K562 (cell line): ENCODE results near the gene CEP20. TPM values are rescaled to one million over a fixed set of nuclear protein-coding genes. Genes with fewer than 3 reads are reported as not detected.
A peak's percentile ranks its signal among the peaks of the same experiment; 100 is the strongest.

Source experiments
- C11orf30 ChIP-seq: fragments of 450-650 bp; IDR thresholded peaks from 2 replicates; pipeline ENCODE4 v1.6.1; 2016; ENCODE audit warnings: low read depth, mild to moderate bottlenecking
- EP400 ChIP-seq: fragments of 450-650 bp; IDR thresholded peaks from 2 replicates; pipeline ENCODE4 v1.6.1; 2017; ENCODE audit warnings: antibody characterized with exemption, mild to moderate bottlenecking, moderate library complexity
- FOS ChIP-seq: IDR thresholded peaks from 3 replicates; pipeline ENCODE4 v1.6.1; 2011; ENCODE audit not compliant: insufficient read length; ENCODE audit errors: extremely low read depth
- JUN ChIP-seq, 2 experiments: sonication (generic) in 1 of 2; formaldehyde crosslinking in 1 of 2; IDR thresholded peaks; 2 replicates each; pipeline versions ENCODE4 v1.6.1 to v1.8.0; 2012 to 2022; ENCODE audit warnings: borderline replicate concordance in 2 of 2, mild to moderate bottlenecking in 2 of 2, improper control_type of control experiment in 1 of 2, low read depth in 1 of 2, low read length in 1 of 2, missing genetic modification reagents in 1 of 2
- JUNB ChIP-seq: fragments of 450-650 bp; formaldehyde crosslinking; conservative IDR thresholded peaks from 2 replicates; pipeline ENCODE4 v1.4.0; 2020; ENCODE audit warnings: mild to moderate bottlenecking
- L3MBTL2 ChIP-seq: fragments of 450-650 bp; IDR thresholded peaks from 2 replicates; pipeline ENCODE4 v1.6.1; 2016; ENCODE audit warnings: mild to moderate bottlenecking, moderate library complexity
- MCM5 ChIP-seq: fragments of 450-650 bp; IDR thresholded peaks from 2 replicates; pipeline ENCODE4 v1.6.1; 2016; ENCODE audit warnings: low read depth
- MYBL2 ChIP-seq, 2 experiments: fragments of 450-650 bp in 1 of 2; sonication (generic) in 1 of 2; formaldehyde crosslinking in 1 of 2; IDR thresholded peaks; 2 replicates each; pipeline versions ENCODE4 v1.6.1 to v1.8.1; 2017 to 2022; ENCODE audit warnings: borderline replicate concordance in 1 of 2, inconsistent platforms in 1 of 2, low read depth in 1 of 2, mild to moderate bottlenecking in 1 of 2, missing genetic modification reagents in 1 of 2, moderate library complexity in 1 of 2
- NFIX ChIP-seq: fragments of 250-450 bp; sonication (Bioruptor Pico); IDR thresholded peaks from 2 replicates; pipeline ENCODE4 v1.4.0; 2020; ENCODE audit warnings: low read depth, mild to moderate bottlenecking, moderate library complexity
- RBM39 ChIP-seq: fragments of 200-400 bp; formaldehyde crosslinking; optimal IDR thresholded peaks from 2 replicates; pipeline ENCODE3; 2018; ENCODE audit warnings: low read depth, low read length
- SMARCC2 ChIP-seq: fragments of 450-650 bp; IDR thresholded peaks from 2 replicates; pipeline ENCODE4 v1.6.1; 2017; ENCODE audit warnings: antibody characterized with exemption, moderate library complexity, mild to moderate bottlenecking, low read depth
- SRF ChIP-seq, 2 experiments: fragments of 250-450, 450-650 bp in 1 of 2; sonication (Bioruptor Pico) in 1 of 2; sonication (generic) in 1 of 2; formaldehyde crosslinking; IDR thresholded peaks; 2 replicates each; pipeline versions ENCODE4 v1.5.0 to v1.5.1; 2020 to 2022; ENCODE audit warnings: mild to moderate bottlenecking in 1 of 2, missing genetic modification reagents in 1 of 2
- STAT5B ChIP-seq: fragments of 250-450 bp; sonication (Bioruptor Pico); IDR thresholded peaks from 2 replicates; pipeline ENCODE4 v1.8.0; 2021; ENCODE audit warnings: mild to moderate bottlenecking, inconsistent platforms
- TEAD1 ChIP-seq, 2 experiments: fragments of 450-650 bp in 1 of 2; sonication (generic) in 1 of 2; formaldehyde crosslinking; IDR thresholded peaks; 2 replicates each; pipeline versions ENCODE4 v1.4.0 to v1.8.0; 2020 to 2022; ENCODE audit warnings: mild to moderate bottlenecking in 2 of 2, missing genetic modification reagents in 1 of 2
- ZNF140 ChIP-seq: fragments of 250-450 bp; sonication (Bioruptor Pico); IDR thresholded peaks from 2 replicates; pipeline ENCODE4 v1.8.0; 2021; ENCODE audit warnings: moderate library complexity, mild to moderate bottlenecking, inconsistent platforms
- ZNF263 ChIP-seq: sonication (generic); formaldehyde crosslinking; IDR thresholded peaks from 2 replicates; pipeline ENCODE4 v1.8.0; 2022; ENCODE audit warnings: mild to moderate bottlenecking, missing genetic modification reagents, borderline replicate concordance
- polyA plus RNA-seq, 8 experiments: library from polyadenylated mRNA; depleted of rRNA in 4 of 8; stranded (reverse) in 5 of 8; unstranded in 3 of 8; fragments of >200 nt; fragmentation: Nextera tagmentation in 2 of 8; fragmentation: Illumina TruSeq in 1 of 8; extraction: Ambion mirVana in 2 of 8; extraction: Trizol in 1 of 8; gene quantifications; 2 replicates each; pipeline versions ENCODE4 v1.2.1 to v1.2.3, GENCODE V29; 2011 to 2014; ENCODE audit warnings: inconsistent platforms in 1 of 8, missing spikeins in 1 of 8
- total RNA-seq, 7 experiments: library from RNA; depleted of rRNA in 6 of 7; stranded (reverse); fragments of >200 nt in 6 of 7; fragmentation: Illumina TruSeq in 2 of 7; extraction: Trizol in 2 of 7; gene quantifications; 2 replicates each; pipeline versions ENCODE4 v1.2.1 to v1.2.3, GENCODE V29; 2011 to 2021; ENCODE audit warnings: low replicate concordance in 1 of 7
- TF ChIP-seq, protein P1 (sequence below), 2 experiments: IDR thresholded peaks; 2 replicates each; pipeline ENCODE4 v1.6.1; 2012; ENCODE audit warnings: improper control_type of control experiment in 2 of 2, low read depth in 2 of 2, low read length in 2 of 2, borderline replicate concordance in 1 of 2
- TF ChIP-seq, protein P2 (sequence below), 2 experiments: fragments of 450-650 bp in 1 of 2; sonication (generic) in 1 of 2; formaldehyde crosslinking in 1 of 2; IDR thresholded peaks in 1 of 2; conservative IDR thresholded peaks in 1 of 2; 2 replicates each; pipeline versions ENCODE4 v1.6.1 to v1.8.1; 2016 to 2023; ENCODE audit warnings: mild to moderate bottlenecking in 2 of 2, moderate library complexity in 2 of 2, inconsistent platforms in 1 of 2, missing genetic modification reagents in 1 of 2
- TF ChIP-seq, protein P3 (sequence below): fragments of 450-650 bp; conservative IDR thresholded peaks from 2 replicates; pipeline ENCODE4 v1.6.1; 2016; ENCODE audit warnings: missing genetic modification characterization, low read depth, mild to moderate bottlenecking, missing compliant biosample characterization, moderate library complexity
- TF ChIP-seq, protein P4 (sequence below): fragments of 250-450 bp; sonication (Bioruptor Pico); IDR thresholded peaks from 2 replicates; pipeline ENCODE4 v1.8.0; 2021; ENCODE audit warnings: moderate library complexity, mild to moderate bottlenecking, inconsistent platforms

Gene CEP20
- total and polyA plus RNA-seq, 9 of the 15 experiments (the other 6 are each of a cell fraction or from before 2014, with no cell fraction given) = 41.3 to 150 (median 104) TPM

DNA sequence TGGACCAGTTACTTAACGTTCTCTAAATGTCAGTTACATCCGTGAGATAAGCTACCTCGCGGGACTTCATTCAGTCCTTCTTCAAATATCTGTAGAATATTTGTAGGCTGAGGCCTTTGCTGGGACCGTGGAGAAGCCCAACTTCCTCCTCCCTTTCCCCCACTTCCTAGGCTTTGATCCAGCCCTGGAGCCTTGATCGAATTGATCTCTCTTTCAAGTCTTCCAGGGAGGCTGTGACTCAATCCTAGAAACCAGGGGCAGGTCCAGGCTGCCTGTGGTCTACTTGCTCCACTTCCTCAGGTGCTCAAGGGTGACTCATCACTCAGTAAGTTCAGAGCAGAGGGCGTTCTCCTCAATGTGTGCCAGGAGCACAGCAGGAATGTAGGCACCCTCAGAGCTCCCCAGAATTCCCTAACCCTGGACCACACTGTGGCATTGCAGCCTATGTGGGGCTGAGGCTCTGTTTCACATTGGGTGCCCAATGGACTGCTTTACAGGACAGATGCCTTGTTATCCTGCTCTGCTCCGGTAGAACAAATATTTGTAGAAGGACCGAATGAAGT is 11.2 kb upstream of the CEP20 start (continued):
- TF ChIP-seq, protein P1, sequence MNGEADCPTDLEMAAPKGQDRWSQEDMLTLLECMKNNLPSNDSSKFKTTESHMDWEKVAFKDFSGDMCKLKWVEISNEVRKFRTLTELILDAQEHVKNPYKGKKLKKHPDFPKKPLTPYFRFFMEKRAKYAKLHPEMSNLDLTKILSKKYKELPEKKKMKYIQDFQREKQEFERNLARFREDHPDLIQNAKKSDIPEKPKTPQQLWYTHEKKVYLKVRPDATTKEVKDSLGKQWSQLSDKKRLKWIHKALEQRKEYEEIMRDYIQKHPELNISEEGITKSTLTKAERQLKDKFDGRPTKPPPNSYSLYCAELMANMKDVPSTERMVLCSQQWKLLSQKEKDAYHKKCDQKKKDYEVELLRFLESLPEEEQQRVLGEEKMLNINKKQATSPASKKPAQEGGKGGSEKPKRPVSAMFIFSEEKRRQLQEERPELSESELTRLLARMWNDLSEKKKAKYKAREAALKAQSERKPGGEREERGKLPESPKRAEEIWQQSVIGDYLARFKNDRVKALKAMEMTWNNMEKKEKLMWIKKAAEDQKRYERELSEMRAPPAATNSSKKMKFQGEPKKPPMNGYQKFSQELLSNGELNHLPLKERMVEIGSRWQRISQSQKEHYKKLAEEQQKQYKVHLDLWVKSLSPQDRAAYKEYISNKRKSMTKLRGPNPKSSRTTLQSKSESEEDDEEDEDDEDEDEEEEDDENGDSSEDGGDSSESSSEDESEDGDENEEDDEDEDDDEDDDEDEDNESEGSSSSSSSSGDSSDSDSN (IDR thresholded peaks at IDR 0.05; ENCODE audit: borderline replicate concordance in 1 of 2, low read depth in 2 of 2, low read length in 2 of 2) = 0 out of 4 replicates have a peak, but pooled peaks of 1 of the 2 experiments have one; percentile 29
- TF ChIP-seq, protein P2, sequence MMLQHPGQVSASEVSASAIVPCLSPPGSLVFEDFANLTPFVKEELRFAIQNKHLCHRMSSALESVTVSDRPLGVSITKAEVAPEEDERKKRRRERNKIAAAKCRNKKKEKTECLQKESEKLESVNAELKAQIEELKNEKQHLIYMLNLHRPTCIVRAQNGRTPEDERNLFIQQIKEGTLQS (IDR thresholded peaks at IDR 0.05) = peak; percentile 95
- TF ChIP-seq, protein P2 (CRISPR knock-in tag; conservative IDR thresholded peaks at IDR 0.05) = 0 out of 2 replicates have a peak, but pooled peaks have one; percentile 46
- TF ChIP-seq RBM39 = no peak
- 0 out of 4 replicates have a peak, but pooled peaks of 1 of the 2 experiments have one; percentile 2 for TF ChIP-seq TEAD1 (CRISPR knock-in tag; IDR thresholded peaks at IDR 0.05)
- TF ChIP-seq MYBL2 (IDR thresholded peaks at IDR 0.05; ENCODE audit: low read depth) = peak; percentile 33; the same call in 1 of the 2 replicates
- no peak for TF ChIP-seq MYBL2 (CRISPR knock-in tag; IDR thresholded peaks at IDR 0.05; ENCODE audit: borderline replicate concordance)
- peak; percentile 36 for TF ChIP-seq FOS
- TF ChIP-seq EP400 = no peak
- TF ChIP-seq, protein P3, sequence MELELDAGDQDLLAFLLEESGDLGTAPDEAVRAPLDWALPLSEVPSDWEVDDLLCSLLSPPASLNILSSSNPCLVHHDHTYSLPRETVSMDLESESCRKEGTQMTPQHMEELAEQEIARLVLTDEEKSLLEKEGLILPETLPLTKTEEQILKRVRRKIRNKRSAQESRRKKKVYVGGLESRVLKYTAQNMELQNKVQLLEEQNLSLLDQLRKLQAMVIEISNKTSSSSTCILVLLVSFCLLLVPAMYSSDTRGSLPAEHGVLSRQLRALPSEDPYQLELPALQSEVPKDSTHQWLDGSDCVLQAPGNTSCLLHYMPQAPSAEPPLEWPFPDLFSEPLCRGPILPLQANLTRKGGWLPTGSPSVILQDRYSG (tag) = no peak
- TF ChIP-seq ZNF263 (CRISPR knock-in tag) = peak; percentile 65; the same call in 1 of the 2 replicates
- TF ChIP-seq SMARCC2 = peak; percentile 63; the same call in 1 of the 2 replicates
- no peak for TF ChIP-seq ZNF140 (CRISPR knock-in tag)
- peak; percentile 65 for TF ChIP-seq JUNB (CRISPR knock-in tag)
- TF ChIP-seq SRF (CRISPR knock-in tag; IDR thresholded peaks at IDR 0.05) = peak in 1 of 2 experiments; percentile 53; a peak in 1 of 4 replicates
- TF ChIP-seq, protein P4, sequence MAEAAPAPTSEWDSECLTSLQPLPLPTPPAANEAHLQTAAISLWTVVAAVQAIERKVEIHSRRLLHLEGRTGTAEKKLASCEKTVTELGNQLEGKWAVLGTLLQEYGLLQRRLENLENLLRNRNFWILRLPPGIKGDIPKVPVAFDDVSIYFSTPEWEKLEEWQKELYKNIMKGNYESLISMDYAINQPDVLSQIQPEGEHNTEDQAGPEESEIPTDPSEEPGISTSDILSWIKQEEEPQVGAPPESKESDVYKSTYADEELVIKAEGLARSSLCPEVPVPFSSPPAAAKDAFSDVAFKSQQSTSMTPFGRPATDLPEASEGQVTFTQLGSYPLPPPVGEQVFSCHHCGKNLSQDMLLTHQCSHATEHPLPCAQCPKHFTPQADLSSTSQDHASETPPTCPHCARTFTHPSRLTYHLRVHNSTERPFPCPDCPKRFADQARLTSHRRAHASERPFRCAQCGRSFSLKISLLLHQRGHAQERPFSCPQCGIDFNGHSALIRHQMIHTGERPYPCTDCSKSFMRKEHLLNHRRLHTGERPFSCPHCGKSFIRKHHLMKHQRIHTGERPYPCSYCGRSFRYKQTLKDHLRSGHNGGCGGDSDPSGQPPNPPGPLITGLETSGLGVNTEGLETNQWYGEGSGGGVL (CRISPR knock-in tag) = no peak
- TF ChIP-seq MCM5 = no peak
- TF ChIP-seq STAT5B (CRISPR knock-in tag) = no peak
- TF ChIP-seq C11orf30 = peak; percentile 51; the same call in 1 of the 2 replicates
- TF ChIP-seq L3MBTL2 = 0 out of 2 replicates have a peak, but pooled peaks have one; percentile 24
- TF ChIP-seq JUN (IDR thresholded peaks at IDR 0.05; ENCODE audit: borderline replicate concordance, low read depth, low read length) = peak; percentile 92
- TF ChIP-seq JUN (CRISPR knock-in tag; IDR thresholded peaks at IDR 0.05; ENCODE audit: borderline replicate concordance) = no peak
- TF ChIP-seq NFIX (CRISPR knock-in tag) = no peak
